IPS DF 19.7 (cell line): ENCODE data around the gene GINS1.
"Not testable (repeated sequence)": the region's sequence is repeated elsewhere in the genome, so short reads cannot be mapped to it uniquely, and the experiment has no call there.

Experiments
- DNase-seq: peaks from one replicate; pipeline ENCODE4 v3.0.0-alpha.2; 2013; ENCODE audit warnings: low read depth, low spot score

GINS1 gene

DNA sequence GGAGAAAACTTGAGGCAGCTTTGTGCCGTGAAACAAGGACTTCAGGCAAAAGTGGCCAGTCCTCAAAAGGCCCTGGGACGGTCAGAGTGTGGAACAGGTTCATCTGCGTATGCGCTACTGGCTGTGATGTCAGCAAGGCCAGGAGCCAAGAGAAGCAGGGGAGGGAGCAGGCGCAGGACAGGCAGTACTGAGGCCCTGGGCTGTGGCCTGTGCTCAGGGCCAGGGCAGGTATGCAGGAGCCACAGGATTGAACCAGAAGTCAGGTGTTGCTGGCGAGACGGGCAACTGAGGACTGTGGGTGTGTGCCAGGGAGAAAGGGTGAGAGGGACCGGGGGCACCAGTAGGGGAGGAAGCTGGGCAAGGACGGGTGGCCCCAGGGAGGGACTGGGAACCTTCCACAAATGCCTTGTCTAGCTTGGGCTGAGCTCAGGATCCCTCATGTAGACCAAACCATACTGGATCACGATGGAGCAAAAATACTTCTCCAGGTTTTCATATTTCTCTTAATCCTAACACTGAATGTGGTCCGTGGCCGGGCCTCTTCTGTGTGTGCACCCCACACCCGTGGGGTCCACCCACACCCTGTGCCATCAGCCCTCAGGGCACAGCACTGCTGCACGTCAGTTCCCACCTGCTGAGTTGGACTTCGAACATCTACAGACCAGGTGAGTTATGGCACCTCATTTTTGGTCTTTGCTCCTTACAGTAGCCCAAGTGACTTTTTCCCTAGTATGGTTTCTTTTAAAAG, 46.9 kb downstream of the GINS1 start:
- DNase-seq = no peak

DNA sequence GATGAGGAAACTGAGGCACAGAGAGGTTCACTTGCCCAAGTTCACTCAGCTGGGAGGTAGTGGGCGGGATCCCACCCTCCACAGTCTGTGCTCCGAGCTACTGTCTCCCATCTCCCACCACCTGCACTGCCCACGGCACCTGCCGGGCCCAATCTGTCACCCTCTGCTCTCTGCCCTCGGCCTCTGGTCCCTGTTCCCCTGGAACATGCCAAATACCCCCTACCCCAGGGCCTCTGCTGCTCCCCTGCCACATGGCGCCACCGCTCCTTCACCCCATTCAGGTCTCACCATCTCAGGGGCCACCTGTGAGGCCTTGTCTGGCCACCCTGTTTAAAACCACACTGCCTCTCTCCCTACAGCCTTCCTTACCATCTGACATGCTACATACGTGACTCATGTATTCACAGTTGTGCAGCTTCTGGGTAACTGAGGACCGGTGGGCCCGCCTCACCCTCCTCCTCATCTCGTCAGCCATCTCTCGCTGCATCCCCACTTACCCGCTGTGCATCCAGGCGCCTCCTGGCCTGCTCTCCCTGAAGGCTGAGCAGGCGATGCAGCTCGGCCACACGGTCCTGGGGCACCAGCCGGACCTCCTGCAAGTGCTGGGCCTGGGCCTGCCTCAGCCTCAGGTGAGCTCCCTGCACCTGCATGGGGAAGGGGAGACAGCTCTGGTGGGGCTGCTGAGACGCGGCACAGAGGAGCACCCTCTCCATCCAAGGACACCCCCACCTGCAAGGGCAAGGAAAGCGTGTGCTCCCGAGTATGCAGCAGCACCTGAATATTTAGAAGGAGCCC, 50.6 kb downstream of the GINS1 start:
- DNase-seq = no peak

DNA sequence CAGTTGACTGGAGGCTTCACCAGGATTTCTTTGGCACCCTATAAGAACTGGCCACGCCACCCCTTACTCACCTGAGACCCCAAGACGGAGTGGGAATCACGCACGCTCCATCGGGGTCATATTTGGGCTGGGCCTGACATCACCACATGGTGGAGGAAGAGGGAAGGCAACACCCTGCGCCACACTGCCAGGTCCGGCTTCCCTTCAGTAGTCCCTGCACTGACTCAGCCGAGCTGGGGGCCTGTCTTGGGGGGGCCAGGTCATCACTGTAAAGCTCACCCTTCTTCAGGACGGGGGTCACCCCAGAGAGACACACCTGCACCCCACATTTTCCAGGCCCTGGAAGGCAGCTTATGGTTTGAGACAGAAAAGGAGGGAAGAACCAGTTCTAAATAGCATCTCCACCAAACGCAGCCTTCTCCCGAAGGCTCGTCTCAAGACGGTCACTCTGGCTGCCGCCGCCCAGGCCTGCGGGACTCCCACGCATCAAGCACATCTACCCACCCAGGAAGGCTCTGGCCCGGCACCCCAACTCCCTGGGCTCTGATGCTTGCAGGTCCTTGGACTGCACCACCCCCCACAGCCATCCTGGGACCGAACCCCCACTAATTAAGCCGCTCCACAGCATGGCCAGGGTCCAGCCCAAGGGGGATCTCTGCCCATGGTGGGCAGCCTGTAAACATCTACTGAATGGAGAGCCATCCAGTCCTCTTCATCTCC, 51.8 kb downstream of the GINS1 start:
- no peak for DNase-seq

DNA sequence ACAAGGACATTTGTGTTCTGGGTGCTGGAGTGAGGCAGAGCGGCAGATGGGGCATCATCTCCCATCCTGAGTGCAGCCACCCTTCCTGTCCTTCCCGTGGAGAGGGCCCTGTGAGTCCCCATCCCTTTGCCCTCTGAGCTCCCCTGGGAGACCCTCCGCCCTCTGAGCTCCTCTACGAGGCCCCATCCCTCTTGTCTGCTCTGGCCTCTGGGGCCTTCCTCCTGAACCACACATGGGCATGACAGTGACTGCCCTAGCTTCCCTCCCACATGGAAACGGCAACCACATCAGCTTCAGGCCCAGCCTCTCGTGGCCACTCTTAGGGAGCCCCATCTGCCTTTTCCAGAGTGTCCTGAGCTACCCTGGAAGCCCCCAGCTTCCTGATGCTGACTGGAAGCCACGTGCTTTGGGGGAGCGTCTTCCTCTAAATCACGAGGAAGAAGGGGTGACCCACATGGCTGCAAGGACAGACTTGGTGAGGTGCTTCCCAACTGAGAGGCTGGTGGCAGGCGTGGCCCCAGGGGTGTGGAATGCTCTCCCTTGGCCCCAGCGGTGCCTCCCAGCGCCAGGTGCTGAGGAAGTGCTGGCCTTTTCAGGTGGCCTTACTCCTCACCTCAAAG, 52.6 kb downstream of the GINS1 start:
- no peak for DNase-seq

DNA sequence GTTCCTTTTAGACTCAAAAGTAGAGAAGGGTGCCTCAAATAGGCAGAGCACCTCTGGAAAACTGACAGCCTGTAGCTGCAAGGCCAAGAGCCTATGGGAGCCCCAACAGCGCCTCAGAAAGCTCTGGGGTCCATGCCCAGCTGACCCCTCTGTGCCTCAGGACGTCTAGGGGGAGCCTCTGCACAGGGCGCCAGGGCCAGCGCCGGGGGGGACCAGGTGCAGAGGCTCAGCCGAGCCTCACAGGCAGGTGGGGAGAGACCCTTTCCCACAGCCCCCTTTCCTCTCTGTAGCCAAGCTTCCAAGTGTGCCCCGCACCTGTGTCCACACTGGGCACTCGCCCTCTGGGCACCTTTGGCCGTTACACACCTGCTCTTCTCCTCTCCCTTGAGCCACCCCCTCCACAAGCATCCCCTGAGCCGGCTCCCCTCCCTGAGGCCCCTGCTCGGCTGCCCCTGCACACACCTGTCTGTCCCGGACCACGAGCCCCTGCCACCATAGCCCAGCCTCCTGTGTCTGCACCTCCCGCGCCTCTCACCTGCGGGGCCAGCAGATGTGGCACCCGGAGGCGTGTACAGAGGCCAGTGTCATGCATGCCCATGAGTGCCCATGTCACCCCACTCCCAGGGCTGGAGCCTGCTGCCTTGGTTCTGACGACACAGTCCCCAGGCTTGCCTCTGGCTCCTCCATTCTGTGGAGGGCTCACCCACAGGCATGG, 53.2 kb downstream of the GINS1 start:
- no peak for DNase-seq

DNA sequence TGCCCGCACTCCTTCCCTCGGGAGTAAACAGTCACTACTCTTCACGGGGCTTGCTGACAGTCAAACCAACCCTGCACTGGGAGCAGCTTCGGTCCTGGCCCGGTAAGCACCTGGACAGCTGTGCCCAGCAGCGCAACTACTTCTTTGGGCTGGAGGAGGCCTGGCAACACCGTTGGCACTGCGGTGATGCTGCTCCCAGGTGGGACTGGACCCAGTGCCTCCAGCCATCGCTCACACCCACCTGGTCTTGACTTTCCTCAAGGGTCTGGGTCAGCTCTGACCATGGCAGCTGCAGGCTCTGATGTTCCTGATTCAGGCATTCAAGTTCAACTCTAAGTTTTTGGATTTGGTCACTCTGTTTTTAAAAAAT, 53.8 kb downstream of the GINS1 start:
- DNase-seq = no peak

DNA sequence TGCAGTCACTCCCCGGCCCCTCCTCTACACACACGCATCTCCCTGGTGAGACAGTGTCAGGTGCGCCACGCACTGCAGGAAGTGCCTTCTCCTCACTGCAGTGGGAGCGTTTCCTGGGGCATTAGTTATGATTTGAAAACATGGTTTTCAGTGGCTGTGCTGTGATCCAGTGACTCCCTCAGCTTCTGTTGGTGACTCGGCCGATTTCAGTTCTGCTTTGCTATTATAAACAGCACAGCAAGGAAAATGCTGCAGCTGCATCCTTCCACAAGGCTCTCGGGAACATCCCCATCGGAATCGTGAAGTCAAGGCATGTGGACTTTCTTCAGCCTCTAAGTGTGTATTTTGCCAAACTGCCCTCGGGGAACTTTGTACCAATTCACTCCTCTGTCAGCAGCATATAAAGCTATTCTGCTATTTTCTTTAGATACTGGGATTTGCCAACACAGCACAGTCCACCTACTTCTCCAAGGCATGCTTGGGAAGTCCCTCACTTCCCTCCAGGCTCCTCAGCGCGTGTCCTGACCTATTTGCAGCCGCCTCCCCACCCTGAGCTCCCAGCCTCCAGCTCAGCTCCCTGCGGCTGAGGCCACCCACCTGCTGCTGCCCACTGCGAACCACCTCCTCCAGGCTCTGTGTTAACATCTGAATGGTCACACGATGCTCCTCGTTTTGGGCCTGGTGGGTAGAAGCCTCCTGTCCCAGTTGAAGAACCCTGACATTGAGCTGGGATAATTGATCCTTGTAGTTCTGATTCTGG, 54.5 kb downstream of the GINS1 start:
- no peak for DNase-seq

DNA sequence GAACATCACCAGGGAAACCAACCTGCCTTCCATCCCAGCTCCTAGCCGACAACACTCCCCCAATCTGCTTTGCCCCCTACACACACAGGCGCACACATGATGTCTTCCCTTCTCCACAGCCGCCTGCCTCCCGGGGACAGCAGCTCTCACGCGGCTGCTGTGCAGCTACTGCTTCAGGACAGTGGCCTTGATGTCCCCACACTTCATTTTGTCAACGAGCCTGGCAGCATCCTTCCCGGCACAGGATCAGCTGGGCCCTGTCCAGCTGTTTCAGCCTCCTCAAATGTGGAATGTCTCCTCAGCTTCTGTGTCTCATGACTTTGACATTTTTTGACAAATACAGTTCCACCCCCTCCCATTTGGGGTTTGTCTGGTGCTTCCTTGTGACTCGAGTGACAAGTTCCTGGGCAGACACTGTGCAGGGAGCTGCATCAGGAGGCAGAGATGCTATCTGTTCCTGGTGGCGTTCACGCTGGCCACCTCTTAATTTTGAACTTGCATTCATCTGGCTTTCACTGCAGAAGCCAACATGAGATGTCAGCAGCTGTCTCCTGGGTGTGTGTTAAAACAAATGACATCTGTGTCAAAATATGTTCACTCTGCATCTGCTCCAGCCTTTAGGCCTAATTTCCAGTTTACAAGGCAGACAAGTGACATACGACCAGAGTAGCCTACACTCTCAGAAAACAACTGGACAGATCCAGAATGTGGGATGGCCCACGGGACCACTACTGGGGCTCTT, 57.2 kb downstream of the GINS1 start:
- no peak for DNase-seq

DNA sequence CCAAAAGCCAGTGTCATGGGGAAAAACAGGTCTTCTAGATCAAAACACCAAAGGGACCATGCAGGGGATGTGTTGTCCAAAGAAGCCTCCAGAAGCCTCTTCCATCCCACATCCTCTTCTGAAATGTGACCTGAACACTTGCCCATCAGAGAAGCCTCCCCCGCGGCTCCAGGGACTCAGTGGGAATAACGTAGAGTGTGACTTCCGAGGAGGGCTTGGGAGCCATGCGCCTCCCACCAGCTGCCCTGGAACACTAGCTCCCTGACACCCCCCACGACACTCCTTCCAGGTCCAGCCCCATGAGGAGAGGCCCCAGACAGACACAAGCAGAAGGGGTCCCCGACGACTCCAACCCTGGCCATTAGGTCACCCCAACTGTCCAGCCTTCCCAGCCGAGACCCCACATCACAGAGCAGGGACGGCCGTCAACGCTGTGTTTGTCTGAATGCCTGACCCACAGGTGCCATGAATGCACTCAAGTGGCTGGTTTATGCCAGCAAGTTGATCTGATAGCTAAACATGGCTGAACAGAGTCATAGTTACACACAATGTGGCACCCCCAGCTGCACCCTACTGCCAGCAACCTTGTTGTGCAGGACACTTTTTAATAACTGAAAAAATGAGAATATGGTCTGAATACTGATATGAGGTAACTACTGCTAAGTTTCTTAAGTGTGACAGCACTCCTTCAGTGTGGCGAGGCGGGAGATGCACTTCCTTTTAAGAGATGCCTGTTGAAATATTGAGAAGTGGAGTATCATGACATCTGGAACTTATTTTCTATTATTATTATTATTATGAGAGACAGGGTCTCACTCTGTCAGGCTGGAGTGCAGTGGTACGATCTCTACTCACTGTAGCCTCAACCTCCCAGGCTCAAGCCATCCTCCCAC, 58.0 kb downstream of the GINS1 start:
- no peak for DNase-seq

DNA sequence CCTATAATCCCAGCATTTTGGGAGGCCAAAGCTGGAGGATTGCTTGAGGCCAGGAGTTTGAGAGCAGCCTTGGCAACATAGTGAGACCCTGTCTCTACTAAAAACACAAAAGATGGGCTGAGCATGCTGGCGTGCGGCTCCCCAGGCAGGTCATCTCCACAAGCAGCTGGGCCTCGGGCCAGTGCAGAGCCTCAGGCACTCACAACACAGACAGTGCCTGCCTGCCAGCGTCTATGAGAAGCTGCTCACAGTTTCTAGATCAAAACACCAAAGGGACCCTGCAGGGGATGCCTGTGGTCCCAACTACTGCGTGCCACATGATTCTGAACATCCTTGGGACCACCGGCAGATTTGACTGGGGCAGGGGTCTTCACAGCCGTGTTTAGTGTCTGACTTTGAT, 59.4 kb downstream of the GINS1 start:
- no peak for DNase-seq

DNA sequence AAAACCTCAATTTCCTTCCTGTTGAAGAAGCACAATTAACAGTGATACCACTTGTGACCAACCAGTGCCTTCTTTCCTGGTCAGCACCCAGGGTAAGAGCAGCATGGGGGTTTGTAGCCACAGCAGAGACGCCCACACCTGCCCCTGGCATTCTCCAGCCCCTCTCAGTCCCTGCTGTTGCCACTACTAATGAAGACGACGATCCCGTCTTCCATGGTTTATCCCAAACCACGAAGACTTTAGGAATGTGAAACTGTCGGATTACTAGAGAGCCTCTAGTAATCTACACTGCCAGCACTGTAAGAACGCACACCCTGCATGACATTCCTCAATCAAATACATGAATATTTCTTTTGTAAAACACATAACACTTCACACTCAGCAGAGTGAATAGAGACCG, 60.0 kb downstream of the GINS1 start:
- no peak for DNase-seq

DNA sequence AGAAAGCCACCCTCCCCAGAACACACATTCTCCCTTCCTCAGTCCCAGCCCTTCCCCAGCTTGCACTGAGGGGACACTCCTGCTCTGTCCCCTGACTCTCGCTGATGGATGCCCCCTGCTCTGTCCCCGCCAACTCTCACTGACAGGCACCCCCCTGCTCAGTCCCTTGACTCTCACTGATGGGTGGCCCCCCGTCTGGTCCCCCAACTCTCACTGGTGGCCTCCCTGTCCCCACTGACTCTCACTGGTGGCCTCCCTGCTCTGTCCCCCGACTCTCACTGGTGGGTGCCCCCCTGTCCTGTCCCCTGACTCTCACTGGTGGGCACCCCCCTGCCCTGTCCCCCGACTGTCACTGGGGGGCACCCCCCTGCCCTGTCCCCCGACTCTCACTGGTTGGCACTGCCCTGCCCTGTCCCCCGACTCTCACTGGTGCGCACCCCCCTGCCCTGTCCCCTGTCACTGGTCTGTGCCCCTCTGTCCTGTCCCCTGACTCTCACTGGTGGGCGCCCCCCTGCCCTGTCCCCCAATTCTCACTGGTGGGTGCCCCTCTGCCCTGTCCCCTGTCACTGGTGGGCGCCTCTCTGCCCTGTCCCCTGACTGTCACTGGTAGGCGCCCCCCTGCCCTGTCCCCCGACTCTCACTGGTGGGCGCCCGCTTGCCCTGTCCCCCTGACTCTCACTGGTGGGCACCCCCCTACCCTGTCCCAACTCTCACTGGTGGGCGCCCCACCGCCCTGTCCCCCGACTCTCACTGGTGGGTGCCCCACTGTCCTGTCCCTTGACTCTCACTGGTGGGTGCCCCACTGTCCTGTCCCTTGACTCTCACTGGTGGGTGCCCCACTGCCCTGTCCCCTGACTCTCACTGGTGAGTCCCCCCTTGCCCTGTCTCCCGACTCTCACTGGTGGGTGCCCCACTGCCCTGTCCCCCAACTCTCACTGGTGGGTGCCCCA, 60.9 kb downstream of the GINS1 start:
- no peak for DNase-seq

DNA sequence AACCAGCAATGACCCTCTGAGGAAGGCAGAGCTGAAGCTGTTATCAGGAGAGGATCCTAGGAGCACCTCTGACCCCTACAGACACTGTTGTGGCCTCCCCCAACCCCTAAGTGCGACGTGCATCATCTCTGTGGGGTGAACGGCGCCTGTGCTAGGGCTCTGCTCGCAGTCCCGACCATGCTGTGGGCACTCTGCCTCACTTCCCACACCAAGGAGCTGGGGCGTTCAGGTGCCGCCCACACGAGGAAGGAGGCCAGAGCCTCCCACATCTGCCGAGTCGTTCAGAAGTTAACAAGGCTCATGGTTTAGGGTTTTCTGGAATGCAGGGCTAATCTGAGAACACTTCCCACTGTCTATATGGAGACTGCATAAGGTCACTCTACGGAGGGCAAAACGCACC, 62.1 kb downstream of the GINS1 start:
- DNase-seq = no peak

DNA sequence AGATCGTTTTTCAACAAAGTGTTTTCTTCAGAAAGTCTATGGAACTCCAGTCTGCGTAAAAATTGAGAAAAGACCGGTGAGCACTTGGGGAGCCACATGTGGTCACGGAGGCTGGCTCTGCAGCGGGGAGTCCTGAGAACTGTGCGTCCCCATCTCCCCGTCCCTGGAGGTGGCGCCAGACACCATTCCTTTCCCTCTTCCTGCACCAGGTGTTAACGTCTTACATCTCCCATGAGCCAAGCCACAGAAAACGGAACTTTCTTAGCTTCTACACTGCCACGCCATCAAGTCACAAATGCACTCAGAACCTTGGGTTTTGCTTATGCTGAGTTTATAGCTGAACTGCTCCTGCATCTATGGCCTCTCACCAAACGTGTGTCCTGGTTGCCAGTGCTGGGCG, 62.6 kb downstream of the GINS1 start:
- DNase-seq = no peak

DNA sequence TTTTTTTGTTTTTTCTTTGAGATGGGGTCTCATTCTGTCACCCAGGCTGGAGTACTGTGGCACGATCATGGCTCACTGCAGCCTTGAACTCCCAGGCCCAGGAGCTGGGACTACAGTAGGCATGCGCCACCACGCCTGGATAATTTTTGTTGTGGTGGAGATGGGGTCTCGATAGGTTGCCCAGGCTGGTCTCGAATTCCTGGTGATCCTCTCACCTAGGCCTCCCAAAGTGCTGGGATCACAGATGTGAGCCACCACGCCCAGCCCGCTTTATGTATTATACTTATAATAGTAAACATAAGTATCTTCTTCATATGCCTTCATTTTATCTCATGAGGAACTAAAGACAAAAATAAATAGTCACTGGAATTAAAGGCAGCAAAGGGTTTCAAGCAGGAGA, 63.5 kb downstream of the GINS1 start:
- no peak for DNase-seq

DNA sequence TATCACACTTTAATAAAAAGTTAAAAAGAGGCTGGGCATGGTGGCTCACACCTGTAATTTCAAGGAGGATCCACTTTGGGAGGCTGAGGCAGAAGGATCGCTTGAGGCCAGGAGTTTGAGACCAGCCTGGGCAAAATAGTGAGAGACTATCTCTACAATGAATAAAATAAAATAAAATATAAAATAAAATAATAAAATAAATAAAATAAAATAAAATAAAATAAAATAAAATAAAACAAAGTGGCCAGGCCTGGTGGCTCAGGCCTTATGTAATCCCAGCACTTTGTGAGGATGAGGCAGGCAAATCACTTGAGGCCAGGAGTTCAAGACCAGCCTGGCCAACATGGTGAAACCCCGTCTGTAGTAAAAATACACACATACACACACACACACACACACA, 65.8 kb downstream of the GINS1 start:
- DNase-seq = not testable (repeated sequence)

DNA sequence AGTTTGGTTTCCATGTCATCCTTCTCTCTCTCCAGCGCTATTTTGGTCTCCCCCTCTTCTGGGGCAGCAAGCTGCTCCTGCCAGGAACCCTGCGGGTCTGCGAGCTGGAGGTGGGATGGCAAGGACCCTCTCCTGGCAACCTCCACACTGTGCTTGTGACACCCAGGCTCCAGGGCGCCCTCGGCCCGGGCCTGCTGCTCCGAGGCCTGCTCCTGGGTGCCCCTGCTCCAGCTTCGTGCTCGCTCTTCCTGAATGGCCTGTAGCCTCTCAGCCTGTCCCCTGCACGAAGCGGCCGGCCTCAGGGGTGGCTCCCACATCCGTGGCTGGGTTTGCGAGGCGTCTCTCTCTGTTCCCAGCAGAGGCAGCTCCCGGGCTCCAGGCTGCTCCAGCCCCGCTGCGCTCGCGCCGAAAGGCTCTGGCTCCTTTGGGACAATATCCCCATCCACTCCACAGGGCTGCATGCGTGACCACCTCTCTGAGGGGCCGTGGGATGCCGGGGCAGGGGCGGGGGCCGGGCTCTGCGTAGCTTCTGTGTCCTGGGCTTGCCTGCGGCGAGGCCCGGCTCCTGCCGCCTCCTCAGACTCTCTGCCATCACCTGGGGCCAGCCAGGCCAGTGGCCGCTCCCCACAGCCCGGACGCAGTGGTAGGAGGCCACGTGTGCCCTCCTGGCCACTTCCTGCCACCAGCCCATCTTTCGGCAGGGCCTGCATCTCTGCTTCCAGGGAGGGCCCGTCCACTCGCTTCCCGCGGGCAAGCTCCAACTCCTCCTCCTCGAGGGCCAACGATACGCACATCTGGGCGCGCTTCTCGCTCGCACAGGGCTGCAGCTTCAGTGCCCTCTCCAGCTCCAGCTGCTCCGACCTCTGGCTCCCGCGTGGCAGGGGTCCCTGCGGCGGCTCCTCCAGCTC, 68.9 kb downstream of the GINS1 start:
- no peak for DNase-seq
